ENCODE measurements around the gene SYDE2. TPM values are rescaled to one million over a fixed set of nuclear protein-coding genes. Genes with fewer than 3 reads are reported as not detected.

The SYDE2 gene
- polyA plus RNA-seq, 1 of the 3 experiments (the other 2 are of a cell fraction), result not detected

DNA sequence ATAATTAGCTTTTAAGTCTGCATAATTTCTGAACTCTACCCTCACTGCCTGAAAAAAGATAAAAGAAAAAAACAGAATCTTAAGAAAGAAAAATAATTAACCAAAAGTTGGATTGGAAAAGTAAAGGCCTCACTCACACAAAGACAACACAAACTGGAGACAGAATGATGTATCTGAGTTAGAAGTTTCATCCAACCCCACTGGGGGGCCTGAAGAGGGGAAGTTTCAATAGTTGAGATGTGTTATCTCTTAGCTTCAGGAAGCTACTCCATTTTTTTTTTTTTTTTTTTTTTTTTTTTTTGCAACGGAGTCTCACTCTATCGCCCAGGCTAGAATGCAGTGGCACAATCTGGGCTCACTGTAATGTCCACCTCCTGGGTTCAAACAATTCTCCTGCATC, 19.9 kb downstream of the SYDE2 start:
- TF ChIP-seq SIN3A (IDR thresholded peaks at IDR 0.05; ENCODE audit: borderline replicate concordance, low read depth, low read length) (no peak), MAX (IDR thresholded peaks at IDR 0.05; ENCODE audit: low read depth) (no peak), EZH2phosphoT487 (IDR thresholded peaks at IDR 0.05; ENCODE audit: borderline replicate concordance, low read depth) (no peak), GATA2 (CRISPR knock-in tag; IDR thresholded peaks at IDR 0.05) (no peak), RCOR1 (IDR thresholded peaks at IDR 0.05; ENCODE audit: low read length) (no peak), ELF1 (IDR thresholded peaks at IDR 0.05) (no peak), TEAD4 (IDR thresholded peaks at IDR 0.05; ENCODE audit: borderline replicate concordance, insufficient read depth) (no peak), RFX5 (IDR thresholded peaks at IDR 0.05; ENCODE audit: low read length) (no peak)
- H3K4me3 ChIP-seq (ENCODE audit: low read depth in 2 of 2, low read length in 1 of 2), result no peak overlapping the region

GRCh38 chr1:85179522-85179921, 21.3 kb downstream of the SYDE2 start:
- Histone ChIP-seq H3K4me1 (ENCODE audit: control insufficient read depth in 1 of 2, insufficient read depth in 2 of 2, low read depth in 1 of 2, low read length in 1 of 2) (no peaks in the 10 kb centered on the region), H4K20me1 (ENCODE audit: insufficient read depth) (no peaks in the 10 kb centered on the region), H3K9me3 (no peaks in the 10 kb centered on the region), H3K36me3 (replicated peaks in 1 of 2; ENCODE audit: control insufficient read depth in 1 of 2, insufficient read depth in 2 of 2, low read length in 1 of 2) (no peaks in the 10 kb centered on the region), H3K27ac (ENCODE audit: low read depth in 2 of 2, low read length in 1 of 2) (no peak overlapping the region), H3K4me3 (ENCODE audit: low read depth in 2 of 2, low read length in 1 of 2) (no peak overlapping the region), H3K9me2 (no peaks in the 10 kb centered on the region), H2AFZ (ENCODE audit: low read depth) (no peak overlapping the region), H3K4me2 (no peak overlapping the region), H3K27me3 (ENCODE audit: insufficient read depth) (no peaks in the 10 kb centered on the region; the same call in 1 of the 2 replicates), H3F3A (replicated peaks; ENCODE audit: insufficient read depth) (peaks cover 3% of the 10 kb centered on the region), H3K9ac (no peak overlapping the region), H3K79me2 (ENCODE audit: insufficient read depth) (no peaks in the 10 kb centered on the region)
- CTCF ChIA-PET, result no interaction called here
- no peak for DNase-seq
- 7% methylated on average over 2 of the region's 2 CpGs for WGBS (ENCODE audit: low lambda C conversion rate)
- no peak for TF ChIP-seq GABPA (IDR thresholded peaks at IDR 0.05; ENCODE audit: low read depth)
- TF ChIP-seq RXRA (IDR thresholded peaks at IDR 0.05; ENCODE audit: borderline replicate concordance, low read depth), result no peak
- no peak for TF ChIP-seq ELF1 (IDR thresholded peaks at IDR 0.05)
- no peak for TF ChIP-seq FOXJ3 (CRISPR knock-in tag; IDR thresholded peaks at IDR 0.05)
- no peak for TF ChIP-seq ZBTB33 (IDR thresholded peaks at IDR 0.05; ENCODE audit: borderline replicate concordance, low read depth)
- TF ChIP-seq CTCF (IDR thresholded peaks at IDR 0.05), result no peak
- no peak for TF ChIP-seq IRF3 (IDR thresholded peaks at IDR 0.05; ENCODE audit: low read depth, low read length)
- no peak for TF ChIP-seq SIN3A (IDR thresholded peaks at IDR 0.05; ENCODE audit: borderline replicate concordance, low read depth, low read length)
- TF ChIP-seq JUND (IDR thresholded peaks at IDR 0.05), result no peak
- no peak for TF ChIP-seq NFIC (IDR thresholded peaks at IDR 0.05; ENCODE audit: borderline replicate concordance)
- POLR2A ChIA-PET, result no interaction called here

More for the DNA sequence above, 19.9 kb downstream of the SYDE2 start:
- Histone ChIP-seq H3K9me2 (no peaks in the 10 kb centered on the region), H4K20me1 (ENCODE audit: insufficient read depth) (no peaks in the 10 kb centered on the region), H3F3A (replicated peaks; ENCODE audit: insufficient read depth) (peaks cover 3% of the 10 kb centered on the region), H3K9me3 (no peaks in the 10 kb centered on the region), H3K9ac (no peak overlapping the region), H2AFZ (ENCODE audit: low read depth) (no peak overlapping the region), H3K4me2 (no peak overlapping the region), H3K4me1 (ENCODE audit: control insufficient read depth in 1 of 2, insufficient read depth in 2 of 2, low read depth in 1 of 2, low read length in 1 of 2) (no peaks in the 10 kb centered on the region), H3K36me3 (replicated peaks in 1 of 2; ENCODE audit: control insufficient read depth in 1 of 2, insufficient read depth in 2 of 2, low read length in 1 of 2) (no peaks in the 10 kb centered on the region), H3K27ac (ENCODE audit: low read depth in 2 of 2, low read length in 1 of 2) (no peak overlapping the region), H3K79me2 (ENCODE audit: insufficient read depth) (no peaks in the 10 kb centered on the region), H3K27me3 (ENCODE audit: insufficient read depth) (no peaks in the 10 kb centered on the region; the same call in 1 of the 2 replicates)
- DNase-seq, result no peak
- ChIA-PET CTCF (interaction anchor here (1.0 to 1.3 kb wide), 2 partner anchors 24 to 236 kb away, joined by 3 read pairs; no protein-coding TSS in a partner anchor), POLR2A (no interaction called here)
- 75% methylated on average over 2 of the region's 2 CpGs for whole genome bisulfite sequencing (ENCODE audit: low lambda C conversion rate)
